Testis (tissue), 2 donors: Measurements from ENCODE around the gene MAP3K15.

Experiments used
- CTCF ChIP-seq, 3 experiments: fragments of 450-650 bp in 2 of 3; fragments of 200-600 bp in 1 of 3; sonication (generic) in 1 of 3; IDR thresholded peaks; one replicate each; pipeline ENCODE4 v1.5.1; 2016 to 2019; ENCODE audit warnings: antibody characterized with exemption in 3 of 3, mild to moderate bottlenecking in 2 of 3, moderate library complexity in 1 of 3
- POLR2A ChIP-seq: fragments of 450-650 bp; IDR thresholded peaks from one replicate; pipeline ENCODE4 v1.6.1; 2017; ENCODE audit warnings: antibody characterized with exemption, mild to moderate bottlenecking, moderate library complexity

- TF ChIP-seq CTCF (IDR thresholded peaks at IDR 0.05): no peak
- TF ChIP-seq POLR2A: no peak
Measured at GRCh38 chrX:19448077-19448476, 67.2 kb downstream of the MAP3K15 start.
